ENCODE measurements around the gene CHCHD5. TPM values are rescaled to one million over a fixed set of nuclear protein-coding genes. Genes with fewer than 3 reads are reported as not detected.

CHCHD5 gene
- total RNA-seq, 1 donor from 2014 or later = 30.7 TPM

DNA sequence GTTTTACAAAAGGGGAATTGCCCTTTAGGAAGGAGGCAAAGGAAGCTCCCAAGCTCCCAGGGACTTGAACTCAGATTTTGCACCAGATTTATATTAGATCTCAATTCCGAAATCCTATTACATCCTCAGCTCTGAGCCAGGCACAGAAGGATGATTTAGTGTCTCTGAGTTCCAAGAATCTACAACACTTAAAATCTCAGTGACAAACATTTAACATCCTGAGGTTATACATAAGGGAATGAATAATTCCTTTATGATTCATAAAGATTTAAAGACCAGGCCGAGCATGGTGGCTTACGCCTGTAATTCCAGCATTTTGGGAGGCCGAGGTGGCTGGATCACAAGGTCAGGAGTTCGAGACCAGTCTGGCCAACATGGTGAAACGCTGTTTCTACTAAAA lies 44.8 kb downstream of the CHCHD5 start:
- DNase-seq (ENCODE audit: extremely low spot score in 2 of 2) = no peak
- Histone ChIP-seq H3K4me1 (peaks cover 20% of the 10 kb centered on the region), H3K9me3 (no peaks in the 10 kb centered on the region), H3K27me3 (no peaks in the 10 kb centered on the region), H3K36me3 (no peaks in the 10 kb centered on the region), H3K27ac (no peak overlapping the region), H3K4me3 (no peak overlapping the region)
- TF ChIP-seq POLR2AphosphoS5 (IDR thresholded peaks at IDR 0.05; ENCODE audit: insufficient read depth in 1 of 2, low read depth in 1 of 2) = no peak
- TF ChIP-seq, protein P1, sequence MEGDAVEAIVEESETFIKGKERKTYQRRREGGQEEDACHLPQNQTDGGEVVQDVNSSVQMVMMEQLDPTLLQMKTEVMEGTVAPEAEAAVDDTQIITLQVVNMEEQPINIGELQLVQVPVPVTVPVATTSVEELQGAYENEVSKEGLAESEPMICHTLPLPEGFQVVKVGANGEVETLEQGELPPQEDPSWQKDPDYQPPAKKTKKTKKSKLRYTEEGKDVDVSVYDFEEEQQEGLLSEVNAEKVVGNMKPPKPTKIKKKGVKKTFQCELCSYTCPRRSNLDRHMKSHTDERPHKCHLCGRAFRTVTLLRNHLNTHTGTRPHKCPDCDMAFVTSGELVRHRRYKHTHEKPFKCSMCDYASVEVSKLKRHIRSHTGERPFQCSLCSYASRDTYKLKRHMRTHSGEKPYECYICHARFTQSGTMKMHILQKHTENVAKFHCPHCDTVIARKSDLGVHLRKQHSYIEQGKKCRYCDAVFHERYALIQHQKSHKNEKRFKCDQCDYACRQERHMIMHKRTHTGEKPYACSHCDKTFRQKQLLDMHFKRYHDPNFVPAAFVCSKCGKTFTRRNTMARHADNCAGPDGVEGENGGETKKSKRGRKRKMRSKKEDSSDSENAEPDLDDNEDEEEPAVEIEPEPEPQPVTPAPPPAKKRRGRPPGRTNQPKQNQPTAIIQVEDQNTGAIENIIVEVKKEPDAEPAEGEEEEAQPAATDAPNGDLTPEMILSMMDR (IDR thresholded peaks at IDR 0.05) = no peak
- TF ChIP-seq POLR2A (IDR thresholded peaks at IDR 0.05) = no peak
- intact Hi-C loops (cut with DNase I) = loop anchor here (10.0 kb wide), 1 partner anchor 96 kb away; the partner anchor contains the start of gene NT5DC4

DNA sequence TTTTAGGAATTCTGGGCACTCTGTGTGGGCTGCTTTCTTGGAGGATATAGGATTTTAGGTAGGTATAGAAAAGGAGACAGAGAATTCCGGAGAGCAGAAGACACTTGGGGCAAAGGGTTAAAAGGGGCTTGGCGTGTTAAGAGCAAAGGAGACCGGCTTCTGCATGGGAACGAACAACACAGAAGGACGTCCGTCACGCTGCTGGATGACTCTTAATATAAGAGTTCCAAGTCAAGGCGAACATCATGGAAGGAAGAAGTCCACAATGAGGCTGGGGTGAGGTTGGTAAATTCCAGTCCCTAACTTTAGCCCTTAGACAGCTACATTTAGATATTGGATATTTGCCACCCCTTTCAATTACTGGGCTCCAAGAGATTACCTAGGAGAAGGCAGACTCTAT lies 45.4 kb downstream of the CHCHD5 start:
- H3K9me3 ChIP-seq = no peaks in the 10 kb centered on the region
- no peaks in the 10 kb centered on the region for H3K27me3 ChIP-seq
- DNase-seq (ENCODE audit: extremely low spot score in 2 of 2) = no peak
- TF ChIP-seq POLR2AphosphoS5 (IDR thresholded peaks at IDR 0.05; ENCODE audit: insufficient read depth in 1 of 2, low read depth in 1 of 2) (no peak), POLR2A (IDR thresholded peaks at IDR 0.05) (no peak)
- TF ChIP-seq, protein P1 (IDR thresholded peaks at IDR 0.05) = no peak
- H3K27ac ChIP-seq = no peak overlapping the region
- intact Hi-C loops (cut with DNase I) = loop anchor here (5.0 to 10.0 kb wide), 2 partner anchors 78 to 95 kb away; partner anchors contain the start of gene NT5DC4
- H3K36me3 ChIP-seq = no peaks in the 10 kb centered on the region
- H3K4me3 ChIP-seq = no peak overlapping the region
- H3K4me1 ChIP-seq = peaks cover 20% of the 10 kb centered on the region

DNA sequence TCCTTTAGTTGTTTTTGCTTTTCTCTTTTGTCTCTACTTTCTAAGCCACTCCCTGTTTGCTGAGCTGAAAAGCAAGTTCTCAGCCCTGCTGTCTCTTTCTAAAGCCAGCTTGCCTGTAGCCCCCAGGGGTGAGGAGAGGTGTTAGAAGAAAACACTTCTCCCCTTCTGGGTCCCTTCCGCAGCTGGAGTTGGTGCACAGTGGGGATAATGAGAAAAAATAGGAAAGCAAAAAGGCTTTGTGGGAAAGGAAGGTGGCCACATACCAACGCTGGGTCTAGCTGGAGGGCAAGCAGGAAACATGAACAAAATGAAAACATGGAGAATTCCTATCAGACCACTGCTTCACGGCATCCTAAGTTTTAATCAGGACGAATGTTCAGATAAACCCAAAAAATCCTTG lies 45.9 kb downstream of the CHCHD5 start:
- H3K27me3 ChIP-seq = no peaks in the 10 kb centered on the region
- peaks cover 20% of the 10 kb centered on the region for H3K4me1 ChIP-seq
- no peak for DNase-seq (ENCODE audit: extremely low spot score in 2 of 2)
- intact Hi-C loops (cut with DNase I) = loop anchor here (5.0 kb wide), 1 partner anchor 78 kb away; no protein-coding TSS in a partner anchor
- no peaks in the 10 kb centered on the region for H3K9me3 ChIP-seq
- H3K36me3 ChIP-seq = no peaks in the 10 kb centered on the region
- no peak overlapping the region for H3K4me3 ChIP-seq
- TF ChIP-seq, protein P1 (IDR thresholded peaks at IDR 0.05) = no peak
- no peak for TF ChIP-seq POLR2AphosphoS5 (IDR thresholded peaks at IDR 0.05; ENCODE audit: insufficient read depth in 1 of 2, low read depth in 1 of 2)
- TF ChIP-seq POLR2A (IDR thresholded peaks at IDR 0.05) = no peak
- H3K27ac ChIP-seq = no peak overlapping the region

DNA sequence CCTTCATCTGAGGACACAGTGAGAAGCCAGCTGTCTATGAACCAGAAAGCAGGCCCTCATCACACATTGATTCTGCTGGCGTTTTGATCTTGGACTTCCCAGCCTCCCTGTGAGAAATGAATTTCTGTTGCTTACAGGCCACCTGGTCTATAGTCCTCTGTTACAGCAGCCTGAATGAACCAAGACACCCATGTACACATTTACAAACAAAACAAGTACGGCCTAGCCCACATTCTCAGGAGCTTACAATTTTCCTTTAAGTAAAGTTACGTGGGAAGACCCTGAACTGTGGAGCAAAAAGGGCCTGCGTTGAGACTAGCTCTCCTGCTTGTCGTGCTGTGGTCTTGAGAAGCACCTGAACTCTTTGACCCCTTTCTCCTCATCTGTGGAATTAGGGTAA lies 49.3 kb downstream of the CHCHD5 start:
- TF ChIP-seq, protein P1 (IDR thresholded peaks at IDR 0.05) = no peak
- TF ChIP-seq POLR2AphosphoS5 (IDR thresholded peaks at IDR 0.05; ENCODE audit: insufficient read depth in 1 of 2, low read depth in 1 of 2) (no peak), POLR2A (IDR thresholded peaks at IDR 0.05) (no peak)
- no peak for DNase-seq (ENCODE audit: extremely low spot score in 2 of 2)
- H3K4me3 ChIP-seq = no peak overlapping the region
- no peaks in the 10 kb centered on the region for H3K36me3 ChIP-seq
- H3K27me3 ChIP-seq = no peaks in the 10 kb centered on the region
- no peaks in the 10 kb centered on the region for H3K4me1 ChIP-seq
- no peak overlapping the region for H3K27ac ChIP-seq
- intact Hi-C loops (cut with DNase I) = loop anchor here (5.0 kb wide), 1 partner anchor 81 kb away; no protein-coding TSS in a partner anchor
- no peaks in the 10 kb centered on the region for H3K9me3 ChIP-seq

DNA sequence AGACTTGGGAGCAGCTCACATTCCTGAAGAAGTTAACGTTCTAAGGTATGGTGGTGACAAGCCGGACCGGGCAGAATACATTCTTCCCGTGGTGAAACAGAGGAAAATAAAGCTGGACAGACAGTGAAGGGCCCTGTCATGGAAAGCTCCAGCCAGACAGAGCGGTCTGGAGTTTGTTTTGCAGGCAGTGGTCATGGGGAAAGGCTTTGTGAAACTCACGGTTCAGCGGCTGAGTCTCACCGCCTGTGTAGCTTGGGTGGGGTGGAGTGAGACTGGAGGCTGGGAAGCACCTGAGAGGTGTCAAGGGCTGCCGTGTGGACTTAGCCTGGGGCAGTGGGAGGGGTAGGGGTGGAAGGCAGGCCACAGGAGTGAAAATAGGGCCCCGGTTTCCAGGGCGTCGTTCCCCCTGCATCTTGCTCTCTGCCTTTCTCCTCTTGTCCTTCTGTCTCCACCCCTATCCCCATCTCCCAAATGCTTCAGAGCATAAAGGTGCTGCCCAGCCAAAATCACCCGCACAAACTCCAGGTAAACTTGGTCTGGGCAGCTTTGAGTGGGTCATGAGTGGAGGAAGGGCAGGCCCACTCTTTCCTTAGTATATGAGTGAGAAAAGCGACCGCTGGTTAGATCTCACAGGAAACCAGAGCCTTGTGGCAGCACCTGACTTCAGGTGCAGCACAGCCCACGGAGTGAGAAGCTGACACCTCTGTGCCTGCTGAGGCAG lies 49.9 kb downstream of the CHCHD5 start:
- TF ChIP-seq, protein P1 (IDR thresholded peaks at IDR 0.05) = no peak
- no peak for TF ChIP-seq POLR2AphosphoS5 (IDR thresholded peaks at IDR 0.05; ENCODE audit: insufficient read depth in 1 of 2, low read depth in 1 of 2)
- TF ChIP-seq POLR2A (IDR thresholded peaks at IDR 0.05) = no peak
- Histone ChIP-seq H3K27me3 (no peaks in the 10 kb centered on the region), H3K4me3 (no peak overlapping the region), H3K36me3 (no peaks in the 10 kb centered on the region), H3K4me1 (no peaks in the 10 kb centered on the region), H3K9me3 (no peaks in the 10 kb centered on the region), H3K27ac (no peak overlapping the region)
- intact Hi-C loops (cut with DNase I) = loop anchor here (5.0 kb wide), 1 partner anchor 82 kb away; no protein-coding TSS in a partner anchor
- DNase-seq (ENCODE audit: extremely low spot score in 2 of 2) = no peak

All from vagina (tissue), 2 donors.